Thyroid gland (tissue), 4 donors: ENCODE data around the gene ST7. TPM values are rescaled to one million over a fixed set of nuclear protein-coding genes. Genes with fewer than 3 reads are reported as not detected.

Experiments
- DNase-seq, 2 donors: peaks; one replicate each; pipeline ENCODE4 v3.0.0-alpha.2; 2019
- H3K27ac ChIP-seq, 3 donors: fragments of 200-600 bp; sonication (generic); 1 replicate in 2 of 3; 2 replicates in 1 of 3; pipeline ENCODE4 v1.5.1; 2016 to 2019; ENCODE audit warnings: mild to moderate bottlenecking in 1 of 3, moderate library complexity in 1 of 3
- H3K27me3 ChIP-seq: fragments of 200-600 bp; sonication (generic); one replicate; pipeline ENCODE4 v1.5.1; 2019
- H3K36me3 ChIP-seq, 2 donors: fragments of 200-600 bp; sonication (generic); one replicate each; pipeline ENCODE4 v1.5.1; 2016 to 2019
- H3K4me1 ChIP-seq, 2 donors: fragments of 200-600 bp; sonication (generic); one replicate each; pipeline ENCODE4 v1.5.1; 2017 to 2019
- H3K4me3 ChIP-seq, 3 donors: fragments of 200-600 bp; sonication (generic); replicated peaks in 1 of 3; 1 replicate in 2 of 3; 2 replicates in 1 of 3; pipeline ENCODE4 v1.5.1; 2016; ENCODE audit warnings: mild to moderate bottlenecking in 1 of 3
- H3K9me3 ChIP-seq: fragments of 200-600 bp; sonication (generic); one replicate; pipeline ENCODE4 v1.5.1; 2017
- POLR2A ChIP-seq, 2 donors: fragments of 450-650 bp; IDR thresholded peaks; one replicate each; pipeline ENCODE4 v1.6.1; 2017; ENCODE audit warnings: antibody characterized with exemption in 2 of 2, mild to moderate bottlenecking in 2 of 2, moderate library complexity in 1 of 2
- WGBS, 2 donors: methylation state at CpG; one replicate each; pipeline ENCODE4 v1.1.5; 2017; 5-methylcytosine and 5-hydroxymethylcytosine counted together
- intact Hi-C: fragments of 100-400 bp; cut with DNase I; formaldehyde crosslinking; loops from one replicate; pipeline ENCODE4 v1.15.1; 2023
- total RNA-seq, 4 donors: library from RNA; depleted of rRNA; stranded (reverse); fragments of >200 nt; gene quantifications; one replicate each; pipeline ENCODE4 v1.2.3, GENCODE V29; 2016
- TF ChIP-seq, protein P1 (sequence below), 6 experiments: fragments of 200-600 bp in 3 of 6; fragments of 450-650 bp in 3 of 6; sonication (generic) in 3 of 6; IDR thresholded peaks; one replicate each; pipeline ENCODE4 v1.5.1; 2016 to 2019; ENCODE audit warnings: antibody characterized with exemption in 6 of 6, mild to moderate bottlenecking in 2 of 6, inconsistent platforms in 1 of 6, moderate library complexity in 1 of 6

ST7 gene
- total RNA-seq, 4 donors from 2014 or later = 62.8 to 75.1 (median 66.7) TPM

DNA sequence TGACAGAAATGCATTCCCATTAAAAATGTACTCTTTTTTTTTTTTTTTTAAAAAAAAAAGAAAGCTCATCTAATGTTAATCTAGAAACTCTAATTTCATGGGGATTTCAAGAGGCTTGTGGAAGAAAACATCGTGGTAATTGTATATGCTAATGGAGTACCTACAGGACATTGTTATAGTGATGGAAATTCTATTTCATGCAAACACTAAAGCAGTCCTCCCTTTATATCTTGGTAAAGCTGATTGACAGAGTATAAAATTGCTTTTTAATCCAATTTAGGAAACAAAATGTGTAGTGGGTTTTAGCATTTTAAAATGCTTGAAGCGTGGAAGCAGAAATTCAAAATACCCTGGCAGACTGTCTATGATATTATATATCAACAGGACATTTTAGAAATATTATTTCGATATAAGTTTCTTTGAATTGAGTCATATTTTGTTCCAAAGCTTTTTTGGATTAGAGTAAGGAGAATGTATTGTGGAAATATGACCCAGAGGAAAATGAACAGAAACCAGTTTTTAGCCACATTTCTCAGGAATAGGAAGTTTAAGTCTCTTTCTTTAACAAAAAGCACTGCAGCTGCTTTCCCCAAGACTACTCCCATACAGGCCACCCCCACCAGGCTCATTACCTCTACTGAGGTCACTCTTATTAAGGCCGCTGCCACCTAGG is 247.6 kb downstream of the ST7 start:
- H3K27ac ChIP-seq = no peak overlapping the region
- intact Hi-C loops = no loop called here
- TF ChIP-seq, protein P1, sequence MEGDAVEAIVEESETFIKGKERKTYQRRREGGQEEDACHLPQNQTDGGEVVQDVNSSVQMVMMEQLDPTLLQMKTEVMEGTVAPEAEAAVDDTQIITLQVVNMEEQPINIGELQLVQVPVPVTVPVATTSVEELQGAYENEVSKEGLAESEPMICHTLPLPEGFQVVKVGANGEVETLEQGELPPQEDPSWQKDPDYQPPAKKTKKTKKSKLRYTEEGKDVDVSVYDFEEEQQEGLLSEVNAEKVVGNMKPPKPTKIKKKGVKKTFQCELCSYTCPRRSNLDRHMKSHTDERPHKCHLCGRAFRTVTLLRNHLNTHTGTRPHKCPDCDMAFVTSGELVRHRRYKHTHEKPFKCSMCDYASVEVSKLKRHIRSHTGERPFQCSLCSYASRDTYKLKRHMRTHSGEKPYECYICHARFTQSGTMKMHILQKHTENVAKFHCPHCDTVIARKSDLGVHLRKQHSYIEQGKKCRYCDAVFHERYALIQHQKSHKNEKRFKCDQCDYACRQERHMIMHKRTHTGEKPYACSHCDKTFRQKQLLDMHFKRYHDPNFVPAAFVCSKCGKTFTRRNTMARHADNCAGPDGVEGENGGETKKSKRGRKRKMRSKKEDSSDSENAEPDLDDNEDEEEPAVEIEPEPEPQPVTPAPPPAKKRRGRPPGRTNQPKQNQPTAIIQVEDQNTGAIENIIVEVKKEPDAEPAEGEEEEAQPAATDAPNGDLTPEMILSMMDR (IDR thresholded peaks at IDR 0.05) = no peak
- TF ChIP-seq POLR2A (IDR thresholded peaks at IDR 0.05) = no peak
- no peak overlapping the region for H3K4me3 ChIP-seq
- 83 to 88% methylated on average over 4 of the region's 4 CpGs for WGBS, 2 donors
- H3K36me3 ChIP-seq = no peaks in the 10 kb centered on the region
- no peak for DNase-seq
- no peaks in the 10 kb centered on the region for H3K27me3 ChIP-seq
- H3K4me1 ChIP-seq = no peaks in the 10 kb centered on the region
- H3K9me3 ChIP-seq = no peaks in the 10 kb centered on the region

- intact Hi-C loops = no loop called here
- TF ChIP-seq POLR2A (IDR thresholded peaks at IDR 0.05) = no peak
- TF ChIP-seq, protein P1 (IDR thresholded peaks at IDR 0.05) = no peak
- no peak for DNase-seq
- Histone ChIP-seq H3K4me3 (no peak overlapping the region), H3K27ac (no peak overlapping the region), H3K9me3 (no peaks in the 10 kb centered on the region), H3K27me3 (no peaks in the 10 kb centered on the region), H3K4me1 (no peaks in the 10 kb centered on the region), H3K36me3 (no peaks in the 10 kb centered on the region)
- WGBS, 2 donors = 76 to 80% methylated on average over 3 of the region's 3 CpGs
Measured at GRCh38 chr7:117202511-117202910, 249.2 kb downstream of the ST7 start.

DNA sequence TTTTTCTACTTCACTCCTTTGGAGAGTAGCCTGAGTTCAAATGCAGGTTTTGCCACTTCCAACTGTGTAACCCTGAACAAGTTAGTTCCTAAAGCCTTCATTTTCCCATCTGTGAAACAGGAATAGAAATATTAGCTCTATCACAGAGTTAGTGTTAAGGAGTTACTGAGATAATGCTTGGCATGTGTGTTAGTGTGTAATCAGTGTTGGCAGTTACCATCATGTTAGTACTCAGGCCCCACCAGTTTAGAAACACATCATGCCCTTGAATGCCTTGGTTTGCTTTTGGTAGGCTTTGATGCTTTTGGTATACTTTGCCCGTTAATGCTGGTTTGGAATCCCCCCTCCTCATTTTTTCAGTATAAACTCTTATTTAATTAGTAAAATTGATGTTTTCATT is 249.9 kb downstream of the ST7 start:
- H3K9me3 ChIP-seq = no peaks in the 10 kb centered on the region
- intact Hi-C loops = no loop called here
- H3K4me1 ChIP-seq = no peaks in the 10 kb centered on the region
- DNase-seq = no peak
- TF ChIP-seq, protein P1 (IDR thresholded peaks at IDR 0.05) = no peak
- H3K36me3 ChIP-seq = no peaks in the 10 kb centered on the region
- H3K4me3 ChIP-seq = no peak overlapping the region
- 95 to 97% methylated on average over 1 of the region's 1 CpG for WGBS, 2 donors
- H3K27me3 ChIP-seq = no peaks in the 10 kb centered on the region
- no peak overlapping the region for H3K27ac ChIP-seq

- Histone ChIP-seq H3K27me3 (no peaks in the 10 kb centered on the region), H3K4me3 (no peak overlapping the region), H3K4me1 (no peaks in the 10 kb centered on the region), H3K36me3 (no peaks in the 10 kb centered on the region), H3K9me3 (no peaks in the 10 kb centered on the region), H3K27ac (no peak overlapping the region)
- no peak for DNase-seq
- intact Hi-C loops = no loop called here
- TF ChIP-seq, protein P1 (IDR thresholded peaks at IDR 0.05) = no peak
- no peak for TF ChIP-seq POLR2A (IDR thresholded peaks at IDR 0.05)
- 94% methylated on average over 2 of the region's 2 CpGs for WGBS, 2 donors
Measured at GRCh38 chr7:117205873-117206272, 252.6 kb downstream of the ST7 start.

- H3K27me3 ChIP-seq = no peaks in the 10 kb centered on the region
- H3K9me3 ChIP-seq = no peaks in the 10 kb centered on the region
- DNase-seq = no peak
- TF ChIP-seq POLR2A (IDR thresholded peaks at IDR 0.05) = no peak
- H3K27ac ChIP-seq = no peak overlapping the region
- no peaks in the 10 kb centered on the region for H3K4me1 ChIP-seq
- 83 to 96% methylated on average over 4 of the region's 4 CpGs for WGBS, 2 donors
- intact Hi-C loops = no loop called here
- H3K4me3 ChIP-seq = no peak overlapping the region
- no peaks in the 10 kb centered on the region for H3K36me3 ChIP-seq
Measured at GRCh38 chr7:117208257-117208656, 255.0 kb downstream of the ST7 start.
